Hepatocyte (in vitro differentiated cells): ENCODE data around the gene ALPK3. TPM values are rescaled to one million over a fixed set of nuclear protein-coding genes. Genes with fewer than 3 reads are reported as not detected.

Experiments used
- DNase-seq: peaks from one replicate; pipeline ENCODE4 v3.0.0-alpha.2; 2016; ENCODE audit warnings: low spot score
- H2AFZ ChIP-seq: fragments of 200-600 bp; sonication (generic); 2 replicates; pipeline ENCODE4 v1.6.0; 2016; ENCODE audit warnings: antibody characterized with exemption, mild to moderate bottlenecking
- H3K27ac ChIP-seq: fragments of 200-600 bp; sonication (generic); 2 replicates; pipeline ENCODE4 v1.5.1; 2016; ENCODE audit warnings: mild to moderate bottlenecking
- H3K27me3 ChIP-seq: fragments of 200-600 bp; sonication (generic); 2 replicates; pipeline ENCODE4 v1.6.1; 2016
- H3K36me3 ChIP-seq: fragments of 200-600 bp; sonication (generic); replicated peaks from 2 replicates; pipeline ENCODE4 v1.5.1; 2016; ENCODE audit warnings: low read depth; ENCODE audit not compliant: insufficient read depth
- H3K4me1 ChIP-seq: fragments of 200-600 bp; sonication (generic); 2 replicates; pipeline ENCODE4 v1.5.1; 2016; ENCODE audit warnings: mild to moderate bottlenecking, moderate library complexity; ENCODE audit not compliant: insufficient read depth
- H3K4me2 ChIP-seq: fragments of 200-600 bp; sonication (generic); 2 replicates; pipeline ENCODE4 v1.6.0; 2016
- H3K4me3 ChIP-seq: fragments of 200-600 bp; sonication (generic); 2 replicates; pipeline ENCODE4 v1.5.1; 2016; ENCODE audit warnings: mild to moderate bottlenecking
- H3K79me2 ChIP-seq: fragments of 200-600 bp; sonication (generic); 2 replicates; pipeline ENCODE4 v1.6.0; 2017; ENCODE audit warnings: mild to moderate bottlenecking
- H3K9me2 ChIP-seq: fragments of 200-600 bp; sonication (generic); replicated peaks from 2 replicates; pipeline ENCODE4 v1.6.0; 2017; ENCODE audit warnings: mild to moderate bottlenecking; ENCODE audit not compliant: insufficient read depth
- H3K9me3 ChIP-seq: fragments of 200-600 bp; sonication (generic); 2 replicates; pipeline ENCODE4 v1.5.1; 2016; ENCODE audit warnings: low read depth, mild to moderate bottlenecking
- H4K20me1 ChIP-seq: fragments of 200-600 bp; sonication (generic); 2 replicates; pipeline ENCODE4 v1.6.0; 2016; ENCODE audit warnings: mild to moderate bottlenecking; ENCODE audit not compliant: insufficient read depth, poor library complexity, severe bottlenecking
- EZH2 ChIP-seq: fragments of 200-600 bp; sonication (generic); IDR thresholded peaks from 2 replicates; pipeline ENCODE4 v1.6.1; 2016; ENCODE audit warnings: antibody characterized with exemption, mild to moderate bottlenecking, borderline replicate concordance
- EZH2phosphoT487 ChIP-seq: fragments of 200-600 bp; sonication (generic); IDR thresholded peaks from one replicate; pipeline ENCODE4 v1.6.1; 2018; ENCODE audit warnings: antibody characterized with exemption, mild to moderate bottlenecking, low read depth, moderate library complexity; ENCODE audit not compliant: unreplicated experiment, severe bottlenecking
- WGBS: methylation state at CpG from one replicate; pipeline ENCODE4 v1.1.6; 2016; ENCODE audit warnings: low lambda C conversion rate; ENCODE audit errors: missing lambda C conversion rate; 5-methylcytosine and 5-hydroxymethylcytosine counted together
- polyA plus RNA-seq: library from polyadenylated mRNA; unstranded; fragments of >200 nt; fragmentation: Nextera tagmentation; extraction: Ambion mirVana; gene quantifications from 2 replicates; pipeline ENCODE4 v1.2.1, GENCODE V29; 2016
- total RNA-seq: library from RNA; depleted of rRNA; stranded (reverse); fragments of >200 nt; gene quantifications from 2 replicates; pipeline ENCODE4 v1.2.3, GENCODE V29; 2014
- TF ChIP-seq, protein P1 (sequence below): fragments of 200-600 bp; sonication (generic); IDR thresholded peaks from 2 replicates; pipeline ENCODE4 v1.5.1; 2016; ENCODE audit warnings: antibody characterized with exemption, mild to moderate bottlenecking; ENCODE audit not compliant: poor library complexity

Gene ALPK3
- total and polyA plus RNA-seq, 2 experiments from 2014 or later = 7.1 to 25.3 TPM

DNA sequence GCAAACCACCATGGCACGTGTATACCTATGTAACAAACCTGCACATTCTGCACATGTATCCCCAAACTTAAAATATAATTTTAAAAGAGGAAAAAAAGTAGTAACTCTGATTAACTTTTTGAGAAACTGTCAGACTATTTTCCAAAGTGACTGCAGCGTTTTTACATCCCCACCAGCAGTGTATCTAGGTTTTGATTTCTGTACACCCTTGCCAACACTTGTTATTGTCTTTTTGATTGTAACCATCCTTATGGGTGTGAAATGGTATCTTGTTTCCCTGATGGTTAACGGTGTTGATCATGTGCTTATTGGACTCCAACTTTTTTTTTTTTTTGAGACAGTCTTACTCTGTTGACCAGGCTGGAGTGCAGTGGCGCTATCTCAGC, 23.0 kb upstream of the ALPK3 start:
- DNase-seq = no peak
- H4K20me1 ChIP-seq = peaks cover 18% of the 10 kb centered on the region
- H2AFZ ChIP-seq = no peak overlapping the region
- no peak overlapping the region for H3K4me2 ChIP-seq
- 98% methylated on average over 4 of the region's 4 CpGs for WGBS
- H3K27me3 ChIP-seq = no peaks in the 10 kb centered on the region
- no peaks in the 10 kb centered on the region for H3K9me2 ChIP-seq
- TF ChIP-seq EZH2 (no peak), EZH2phosphoT487 (no peak)
- TF ChIP-seq, protein P1, sequence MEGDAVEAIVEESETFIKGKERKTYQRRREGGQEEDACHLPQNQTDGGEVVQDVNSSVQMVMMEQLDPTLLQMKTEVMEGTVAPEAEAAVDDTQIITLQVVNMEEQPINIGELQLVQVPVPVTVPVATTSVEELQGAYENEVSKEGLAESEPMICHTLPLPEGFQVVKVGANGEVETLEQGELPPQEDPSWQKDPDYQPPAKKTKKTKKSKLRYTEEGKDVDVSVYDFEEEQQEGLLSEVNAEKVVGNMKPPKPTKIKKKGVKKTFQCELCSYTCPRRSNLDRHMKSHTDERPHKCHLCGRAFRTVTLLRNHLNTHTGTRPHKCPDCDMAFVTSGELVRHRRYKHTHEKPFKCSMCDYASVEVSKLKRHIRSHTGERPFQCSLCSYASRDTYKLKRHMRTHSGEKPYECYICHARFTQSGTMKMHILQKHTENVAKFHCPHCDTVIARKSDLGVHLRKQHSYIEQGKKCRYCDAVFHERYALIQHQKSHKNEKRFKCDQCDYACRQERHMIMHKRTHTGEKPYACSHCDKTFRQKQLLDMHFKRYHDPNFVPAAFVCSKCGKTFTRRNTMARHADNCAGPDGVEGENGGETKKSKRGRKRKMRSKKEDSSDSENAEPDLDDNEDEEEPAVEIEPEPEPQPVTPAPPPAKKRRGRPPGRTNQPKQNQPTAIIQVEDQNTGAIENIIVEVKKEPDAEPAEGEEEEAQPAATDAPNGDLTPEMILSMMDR = no peak
- no peaks in the 10 kb centered on the region for H3K36me3 ChIP-seq
- no peak overlapping the region for H3K4me3 ChIP-seq
- peaks cover 57% of the 10 kb centered on the region for H3K79me2 ChIP-seq
- no peak overlapping the region for H3K27ac ChIP-seq
- no peaks in the 10 kb centered on the region for H3K9me3 ChIP-seq
- no peaks in the 10 kb centered on the region for H3K4me1 ChIP-seq

DNA sequence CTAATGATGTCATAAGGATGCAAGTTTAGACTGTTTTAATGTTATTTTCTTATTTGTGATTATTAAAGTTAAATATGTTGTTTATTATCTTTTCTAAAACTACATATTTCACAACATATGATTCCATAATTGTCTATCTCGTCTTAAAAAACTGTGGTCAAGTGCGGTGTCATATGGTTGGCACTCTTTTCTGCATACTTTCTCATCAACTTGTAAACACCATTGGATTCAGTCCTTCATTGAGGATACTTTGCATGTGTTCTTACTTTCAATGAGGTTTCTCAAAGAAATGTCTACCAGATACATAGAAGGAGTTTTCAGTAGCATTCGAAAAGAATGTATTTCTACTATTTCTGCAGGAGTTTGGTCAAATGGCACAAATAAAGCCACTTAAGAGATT, 22.0 kb upstream of the ALPK3 start:
- no peaks in the 10 kb centered on the region for H3K9me2 ChIP-seq
- peaks cover 12% of the 10 kb centered on the region for H4K20me1 ChIP-seq
- TF ChIP-seq EZH2phosphoT487 (no peak), EZH2 (no peak)
- TF ChIP-seq, protein P1 = no peak
- no peaks in the 10 kb centered on the region for H3K36me3 ChIP-seq
- DNase-seq = no peak
- H3K27ac ChIP-seq = no peak overlapping the region
- H3K4me3 ChIP-seq = no peak overlapping the region
- H2AFZ ChIP-seq = no peak overlapping the region
- peaks cover 46% of the 10 kb centered on the region for H3K79me2 ChIP-seq
- H3K4me1 ChIP-seq = no peaks in the 10 kb centered on the region
- no peaks in the 10 kb centered on the region for H3K27me3 ChIP-seq
- no peaks in the 10 kb centered on the region for H3K9me3 ChIP-seq
- 91% methylated on average over 3 of the region's 3 CpGs for WGBS
- no peak overlapping the region for H3K4me2 ChIP-seq

DNA sequence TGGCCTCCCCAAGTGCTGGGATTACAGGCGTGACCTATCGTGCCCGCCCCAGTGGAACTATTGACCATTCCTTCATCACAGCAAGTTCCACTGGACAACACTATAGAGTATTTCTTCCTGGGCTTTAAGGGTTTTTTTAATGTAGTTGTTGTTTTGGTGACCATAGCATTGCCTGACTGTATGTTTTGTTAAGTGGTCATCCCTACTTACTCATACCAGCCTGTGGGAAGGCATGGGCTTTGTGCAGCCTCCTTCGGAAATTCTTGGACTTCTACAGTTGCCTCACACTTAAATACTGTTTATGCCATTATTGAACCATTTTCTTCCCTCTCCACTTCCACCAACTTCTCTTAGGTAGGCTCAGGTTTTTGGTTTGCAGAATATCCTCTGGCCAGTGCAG, 19.9 kb upstream of the ALPK3 start:
- Histone ChIP-seq H3K4me1 (no peaks in the 10 kb centered on the region), H3K9me3 (no peaks in the 10 kb centered on the region), H3K4me2 (no peak overlapping the region), H3K27me3 (no peaks in the 10 kb centered on the region), H2AFZ (no peak overlapping the region), H3K27ac (no peak overlapping the region), H4K20me1 (peaks cover 9% of the 10 kb centered on the region), H3K79me2 (peaks cover 34% of the 10 kb centered on the region), H3K4me3 (no peak overlapping the region), H3K36me3 (no peaks in the 10 kb centered on the region), H3K9me2 (no peaks in the 10 kb centered on the region)
- TF ChIP-seq EZH2 (no peak), EZH2phosphoT487 (no peak)
- TF ChIP-seq, protein P1 = no peak
- DNase-seq = no peak
- WGBS = 97% methylated on average over 4 of the region's 4 CpGs

DNA sequence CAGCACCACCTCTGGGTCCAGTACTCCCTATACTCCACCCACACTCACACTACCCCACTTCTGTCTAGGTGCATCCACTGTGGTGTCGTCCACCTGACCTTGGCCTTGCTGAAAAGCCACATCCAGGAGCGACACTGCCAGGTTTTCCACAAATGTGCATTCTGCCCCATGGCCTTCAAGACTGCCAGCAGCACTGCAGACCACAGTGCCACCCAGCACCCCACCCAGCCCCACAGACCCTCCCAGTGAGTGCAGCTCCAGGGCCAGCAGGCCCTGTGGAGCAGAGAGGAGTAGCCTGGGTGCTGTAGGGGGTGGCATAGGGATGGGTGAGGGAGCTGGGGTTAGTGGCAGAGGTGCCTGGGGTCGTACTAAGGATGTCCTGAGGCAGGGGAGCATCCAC, 19.4 kb upstream of the ALPK3 start:
- Histone ChIP-seq H3K4me3 (no peak overlapping the region), H4K20me1 (peaks cover 9% of the 10 kb centered on the region), H3K9me2 (no peaks in the 10 kb centered on the region), H3K36me3 (no peaks in the 10 kb centered on the region), H2AFZ (no peak overlapping the region), H3K4me2 (no peak overlapping the region), H3K27me3 (no peaks in the 10 kb centered on the region), H3K27ac (no peak overlapping the region), H3K4me1 (no peaks in the 10 kb centered on the region), H3K9me3 (no peaks in the 10 kb centered on the region), H3K79me2 (peaks cover 34% of the 10 kb centered on the region)
- no peak for DNase-seq
- TF ChIP-seq, protein P1 = no peak
- TF ChIP-seq EZH2 (no peak), EZH2phosphoT487 (no peak)
- 98% methylated on average over 3 of the region's 3 CpGs for WGBS
